ENCODE results near the gene ILF3. TPM values are rescaled to one million over a fixed set of nuclear protein-coding genes. Genes with fewer than 3 reads are reported as not detected.

The ILF3 gene
- total and polyA plus RNA-seq, 10 of the 15 experiments (the other 5 are each of a cell fraction or from before 2014, with no cell fraction given), result 28.1 to 383 (median 176) TPM

DNA sequence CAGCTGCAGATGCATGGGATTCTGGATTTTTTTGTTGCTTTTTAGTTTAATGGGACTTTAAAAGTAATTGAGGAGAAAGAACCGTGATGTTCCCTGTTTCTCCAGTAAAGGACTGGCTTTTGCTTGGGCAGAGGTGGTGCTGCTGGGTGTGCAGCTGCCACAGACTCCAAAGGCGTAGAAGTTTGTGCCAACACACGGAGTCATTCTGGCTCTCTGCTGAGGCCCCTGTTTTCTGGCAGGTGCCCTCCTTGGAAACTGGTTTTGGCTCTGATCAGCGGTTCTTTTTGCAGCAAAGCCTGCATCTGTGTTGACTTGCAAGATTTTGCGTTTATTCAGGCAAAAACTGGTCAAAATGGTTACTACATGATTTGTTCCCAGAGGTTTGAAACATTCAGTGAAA is 31.1 kb downstream of the ILF3 start (continued):
- TF ChIP-seq, protein P1, sequence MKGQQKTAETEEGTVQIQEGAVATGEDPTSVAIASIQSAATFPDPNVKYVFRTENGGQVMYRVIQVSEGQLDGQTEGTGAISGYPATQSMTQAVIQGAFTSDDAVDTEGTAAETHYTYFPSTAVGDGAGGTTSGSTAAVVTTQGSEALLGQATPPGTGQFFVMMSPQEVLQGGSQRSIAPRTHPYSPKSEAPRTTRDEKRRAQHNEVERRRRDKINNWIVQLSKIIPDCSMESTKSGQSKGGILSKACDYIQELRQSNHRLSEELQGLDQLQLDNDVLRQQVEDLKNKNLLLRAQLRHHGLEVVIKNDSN (IDR thresholded peaks at IDR 0.05; ENCODE audit: borderline replicate concordance, extremely low read length, insufficient read depth, low read depth, low read length), result no peak
- TF ChIP-seq NFYB (IDR thresholded peaks at IDR 0.05; ENCODE audit: insufficient read depth, low read depth, low read length) (no peak), KAT2A (conservative IDR thresholded peaks at IDR 0.05; ENCODE audit: control insufficient read depth, low read depth, low read length) (no peak), TARDBP (IDR thresholded peaks at IDR 0.05; ENCODE audit: borderline replicate concordance) (no peak)
- TF ChIP-seq, protein P2, sequence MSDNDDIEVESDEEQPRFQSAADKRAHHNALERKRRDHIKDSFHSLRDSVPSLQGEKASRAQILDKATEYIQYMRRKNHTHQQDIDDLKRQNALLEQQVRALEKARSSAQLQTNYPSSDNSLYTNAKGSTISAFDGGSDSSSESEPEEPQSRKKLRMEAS (IDR thresholded peaks at IDR 0.05; ENCODE audit: low read depth, low read length), result no peak

DNA sequence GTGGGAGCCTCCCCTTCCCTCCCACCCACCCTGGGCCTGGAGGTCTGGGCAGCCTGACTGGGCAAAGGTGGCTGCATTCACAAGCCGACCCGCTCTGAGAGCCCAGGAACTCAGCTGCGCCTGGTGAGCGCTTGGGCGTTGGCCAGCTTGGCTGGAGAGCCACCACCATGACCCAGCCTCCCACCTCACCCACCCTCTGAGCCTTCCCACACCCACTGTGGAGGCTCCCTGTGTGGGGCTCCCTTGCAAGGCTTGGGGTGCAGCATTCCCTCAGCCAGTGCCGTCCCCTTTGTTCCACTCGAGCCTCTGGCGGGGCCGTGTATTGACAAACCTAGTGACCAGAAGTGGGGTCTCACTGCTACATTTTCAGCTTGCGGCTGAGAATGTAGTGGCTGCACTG is 32.0 kb downstream of the ILF3 start:
- ATAC-seq (no peak), DNase-seq (ENCODE audit: low read depth, low spot score) (no peak), FAIRE-seq (no peak)
- intact Hi-C loops (cut with micrococcal nuclease; ENCODE audit: unreplicated experiment), result no loop called here
- Histone ChIP-seq H3K9ac (ENCODE audit: control insufficient read depth, insufficient read depth, low read length) (no peak overlapping the region), H3K4me1 (ENCODE audit: control insufficient read depth, insufficient read depth, low read length) (no peaks in the 10 kb centered on the region), H3K79me2 (ENCODE audit: control insufficient read depth, insufficient read depth, low read length) (no peaks in the 10 kb centered on the region), H3K36me3 (ENCODE audit: control insufficient read depth in 2 of 2, insufficient read depth in 2 of 2, low read length in 1 of 2) (peaks cover 51 to 79% of the 10 kb centered on the region in 2 experiments), H3K4me3 (no peak overlapping the region), H3K4me2 (ENCODE audit: control insufficient read depth, insufficient read depth) (no peak overlapping the region), H3K9me3 (replicated peaks; ENCODE audit: control insufficient read depth, insufficient read depth, low read length) (no peaks in the 10 kb centered on the region), H4K20me1 (ENCODE audit: control insufficient read depth, insufficient read depth) (peaks cover 2% of the 10 kb centered on the region; the same call in 1 of the 2 replicates), H3K27ac (ENCODE audit: control insufficient read depth, insufficient read depth) (no peak overlapping the region), H2AFZ (ENCODE audit: control insufficient read depth, low read depth, low read length) (no peak overlapping the region), H3K27me3 (replicated peaks in 1 of 2; ENCODE audit: control insufficient read depth in 2 of 2, insufficient read depth in 2 of 2, low read length in 1 of 2) (no peaks in the 10 kb centered on the region)
- TF ChIP-seq, protein P2 (IDR thresholded peaks at IDR 0.05; ENCODE audit: low read depth, low read length), result no peak
- peak; percentile 25; the same call in 1 of the 2 replicates for TF ChIP-seq POLR2A (IDR thresholded peaks at IDR 0.05; ENCODE audit: low read depth, low read length)
- POLR2A ChIA-PET, result interaction anchor here (0.6 kb wide), 1 partner anchor 315 kb away, joined by 3 read pairs; no protein-coding TSS in a partner anchor
- in situ Hi-C loops (cut with MboI), result no loop called here
- BruUV-seq (replicated peaks), result no TSS peak
- CTCF ChIA-PET, result no interaction called here
- SMC1A ChIA-PET (ENCODE audit: uncharacterized antibody, unreplicated experiment), result no interaction called here
- 99% methylated on average over 8 of the region's 10 CpGs for WGBS (ENCODE audit: insufficient coverage, insufficient replicate concordance, low lambda C conversion rate, missing lambda C conversion rate)
- RAD21 ChIA-PET (ENCODE audit: unreplicated experiment), result no interaction called here
